HG02981 (cell line): ENCODE measurements around the gene ZFYVE26.
"Not testable (repeated sequence)": the region's sequence is repeated elsewhere in the genome, so short reads cannot be mapped to it uniquely, and the experiment has no call there.

Experiments
- ATAC-seq: cut with Tn5 transposase; IDR thresholded peaks from one replicate; pipeline ENCODE4 v1.9.1; 2021; ENCODE audit warnings: mild to moderate bottlenecking, moderate library complexity; ENCODE audit not compliant: unreplicated experiment

Gene ZFYVE26

GRCh38 chr14:67717048-67717447 lies 99.3 kb downstream of the ZFYVE26 start:
- no peak for ATAC-seq

GRCh38 chr14:67710209-67710608 lies 106.2 kb downstream of the ZFYVE26 start:
- ATAC-seq, result no peak

GRCh38 chr14:67709796-67710195 lies 106.6 kb downstream of the ZFYVE26 start:
- ATAC-seq, result not testable (repeated sequence)

- ATAC-seq, result not testable (repeated sequence)
Measured at GRCh38 chr14:67709346-67709745, 107.0 kb downstream of the ZFYVE26 start.

- ATAC-seq, result no peak
Measured at GRCh38 chr14:67705211-67705610, 111.2 kb downstream of the ZFYVE26 start.

GRCh38 chr14:67704484-67705089 lies 111.8 kb downstream of the ZFYVE26 start:
- ATAC-seq, result no peak

GRCh38 chr14:67703997-67704396 lies 112.4 kb downstream of the ZFYVE26 start:
- no peak for ATAC-seq

- not testable (repeated sequence) for ATAC-seq
Measured at GRCh38 chr14:67701492-67701891, 114.9 kb downstream of the ZFYVE26 start, which contains the start of gene RDH12. RDH12 (plus strand) TSS chr14:67701886; CDS start chr14:67722643, 20,757 bp downstream.

GRCh38 chr14:67698179-67698578 lies 118.2 kb downstream of the ZFYVE26 start:
- no peak for ATAC-seq

GRCh38 chr14:67697006-67697405 lies 119.4 kb downstream of the ZFYVE26 start:
- no peak for ATAC-seq
